OCI-LY3 (cell line): ENCODE results near the gene LBR.

Source experiments
- EZH2phosphoT487 ChIP-seq: fragments of 200-600 bp; shearing (Covaris generic); IDR thresholded peaks from 2 replicates; pipeline ENCODE4 v1.6.1; 2018; ENCODE audit warnings: antibody characterized with exemption, mixed run types, low read depth
- TF ChIP-seq, protein P1 (sequence below): fragments of 200-600, 300-600 bp; sonication (generic); IDR thresholded peaks from 2 replicates; pipeline ENCODE4 v1.5.1; 2014; ENCODE audit warnings: antibody characterized with exemption, low read length, low read depth

DNA sequence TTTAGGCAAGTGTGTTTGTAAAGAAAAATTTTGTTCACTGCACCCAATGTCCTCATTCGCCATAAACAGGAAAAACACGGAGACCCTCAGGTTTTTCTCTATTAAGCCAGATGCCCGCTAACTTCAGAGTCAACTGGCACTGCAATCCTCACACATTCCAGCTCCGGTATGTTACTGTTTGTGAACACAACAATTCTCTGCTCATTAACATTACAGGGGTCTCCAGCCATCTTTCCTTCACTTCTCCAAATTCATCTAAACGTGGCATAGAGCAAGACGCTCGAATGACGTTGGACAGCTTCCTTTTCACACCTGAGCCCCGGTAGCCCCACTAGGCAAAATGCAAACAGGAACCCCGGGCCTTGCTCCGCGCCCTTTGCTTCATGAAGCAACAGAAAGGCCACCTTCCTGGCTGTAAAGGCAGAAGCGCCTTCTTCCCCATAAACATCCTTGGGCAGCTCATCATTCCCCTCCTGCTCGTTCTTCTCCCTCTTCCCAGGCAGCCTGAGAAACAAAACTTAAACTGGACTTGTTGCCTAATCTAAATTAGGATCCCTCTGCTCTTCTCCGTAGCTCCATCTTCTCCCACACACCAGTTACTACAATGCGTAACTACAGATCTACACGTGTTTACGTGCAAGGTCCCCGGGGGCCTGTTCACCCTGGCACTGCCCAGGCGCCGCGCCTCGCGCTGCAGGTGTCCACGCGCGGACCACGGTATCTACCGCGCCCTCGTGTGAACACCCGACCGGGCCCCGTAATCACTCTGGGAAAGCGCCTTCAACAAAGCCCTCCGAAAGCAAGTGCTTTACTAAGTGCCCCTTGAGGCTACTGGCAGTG lies 1.2 kb downstream of the LBR start:
- TF ChIP-seq, protein P1, sequence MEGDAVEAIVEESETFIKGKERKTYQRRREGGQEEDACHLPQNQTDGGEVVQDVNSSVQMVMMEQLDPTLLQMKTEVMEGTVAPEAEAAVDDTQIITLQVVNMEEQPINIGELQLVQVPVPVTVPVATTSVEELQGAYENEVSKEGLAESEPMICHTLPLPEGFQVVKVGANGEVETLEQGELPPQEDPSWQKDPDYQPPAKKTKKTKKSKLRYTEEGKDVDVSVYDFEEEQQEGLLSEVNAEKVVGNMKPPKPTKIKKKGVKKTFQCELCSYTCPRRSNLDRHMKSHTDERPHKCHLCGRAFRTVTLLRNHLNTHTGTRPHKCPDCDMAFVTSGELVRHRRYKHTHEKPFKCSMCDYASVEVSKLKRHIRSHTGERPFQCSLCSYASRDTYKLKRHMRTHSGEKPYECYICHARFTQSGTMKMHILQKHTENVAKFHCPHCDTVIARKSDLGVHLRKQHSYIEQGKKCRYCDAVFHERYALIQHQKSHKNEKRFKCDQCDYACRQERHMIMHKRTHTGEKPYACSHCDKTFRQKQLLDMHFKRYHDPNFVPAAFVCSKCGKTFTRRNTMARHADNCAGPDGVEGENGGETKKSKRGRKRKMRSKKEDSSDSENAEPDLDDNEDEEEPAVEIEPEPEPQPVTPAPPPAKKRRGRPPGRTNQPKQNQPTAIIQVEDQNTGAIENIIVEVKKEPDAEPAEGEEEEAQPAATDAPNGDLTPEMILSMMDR: no peak
- no peak for TF ChIP-seq EZH2phosphoT487
